PC-9 (cell line): Measurements from ENCODE around the gene IL21.

Experiments used
- CTCF ChIP-seq: fragments of 200-600 bp; sonication (generic); conservative IDR thresholded peaks from 2 replicates; pipeline ENCODE4 v1.6.1; 2017; ENCODE audit warnings: mixed run types, antibody characterized with exemption, mild to moderate bottlenecking, moderate library complexity
- EZH2 ChIP-seq: fragments of 200-600 bp; sonication (generic); IDR thresholded peaks from 2 replicates; pipeline ENCODE4 v1.8.0; 2017; ENCODE audit warnings: antibody characterized with exemption, low read depth

- TF ChIP-seq CTCF, result no peak
- no peak for TF ChIP-seq EZH2
Measured at GRCh38 chr4:122666527-122667245, 45.8 kb upstream of the IL21 start.
